AG04449 (cell line): ENCODE results near the gene XPNPEP2.

Experiments used
- CTCF ChIA-PET: fragments of 350-600 bp; formaldehyde crosslinking; extraction: SDS; loops from one replicate; lab custom pipeline; 2021; ENCODE audit warnings: antibody characterized with exemption; lab: Yijun Ruan, JAX
- POLR2A ChIA-PET: fragments of 400-600, 350-600 bp; formaldehyde crosslinking; extraction: SDS; loops from one replicate; lab custom pipeline; 2020; ENCODE audit warnings: antibody characterized with exemption, inconsistent platforms; lab: Yijun Ruan, JAX
- DNase-seq: peaks from one replicate; pipeline ENCODE4 v3.0.0-alpha.2; 2010; ENCODE audit warnings: low read depth, low spot score
- H3K4me3 ChIP-seq: 2 replicates; pipeline ENCODE4 v1.5.1; 2011; ENCODE audit warnings: low read depth, mild to moderate bottlenecking, control low read depth, low read length
- CTCF ChIP-seq: IDR thresholded peaks from one replicate; pipeline ENCODE4 v1.5.1; 2011; ENCODE audit warnings: mild to moderate bottlenecking, moderate library complexity, low read length, control low read depth, inconsistent platforms; ENCODE audit not compliant: insufficient read depth; ENCODE audit errors: missing control alignments

The XPNPEP2 gene

GRCh38 chrX:129793604-129794191, 54.9 kb downstream of the XPNPEP2 start:
- TF ChIP-seq CTCF, result no peak
- ChIA-PET CTCF (no interaction called here), POLR2A (no interaction called here)
- no peak for DNase-seq
- H3K4me3 ChIP-seq, result no peak overlapping the region

GRCh38 chrX:129795584-129795983, 56.8 kb downstream of the XPNPEP2 start:
- no peak for DNase-seq
- no peak for TF ChIP-seq CTCF
- ChIA-PET CTCF (no interaction called here), POLR2A (no interaction called here)
- no peak overlapping the region for H3K4me3 ChIP-seq

- no peak overlapping the region for H3K4me3 ChIP-seq
- no peak for TF ChIP-seq CTCF
- ChIA-PET POLR2A (no interaction called here), CTCF (no interaction called here)
- no peak for DNase-seq
Observed at GRCh38 chrX:129797251-129797906, 58.6 kb downstream of the XPNPEP2 start.

DNA sequence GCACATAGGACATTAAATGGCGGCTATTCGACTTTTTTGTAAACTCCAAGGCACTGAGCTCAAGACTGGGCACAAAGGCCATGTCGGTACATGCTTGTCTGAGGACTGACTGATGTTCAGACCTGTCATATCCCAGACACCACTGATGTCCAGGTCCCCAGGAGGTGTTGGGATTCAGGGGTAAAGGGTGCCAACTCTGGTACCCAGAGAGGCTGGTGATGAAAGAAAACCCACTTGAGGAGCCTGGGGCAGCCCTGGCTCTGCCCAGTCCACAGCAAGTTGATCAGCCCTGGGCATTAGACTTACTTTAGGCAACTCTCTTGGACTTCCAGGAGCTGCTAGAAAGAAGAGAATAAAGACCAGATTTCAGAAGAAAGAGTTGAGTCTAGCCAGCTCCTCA, 59.7 kb downstream of the XPNPEP2 start:
- DNase-seq, result no peak
- no peak for TF ChIP-seq CTCF
- H3K4me3 ChIP-seq, result no peak overlapping the region
- POLR2A ChIA-PET, result no interaction called here
- CTCF ChIA-PET, result no interaction called here

- no peak for TF ChIP-seq CTCF
- CTCF ChIA-PET, result no interaction called here
Observed at GRCh38 chrX:129798888-129799287, 60.1 kb downstream of the XPNPEP2 start.

GRCh38 chrX:129800186-129800585, 61.4 kb downstream of the XPNPEP2 start:
- DNase-seq, result no peak
- no peak for TF ChIP-seq CTCF
- H3K4me3 ChIP-seq, result no peak overlapping the region
- ChIA-PET POLR2A (no interaction called here), CTCF (interaction anchor here (1.5 kb wide), 1 partner anchor 164 kb away, joined by 4 read pairs; no protein-coding TSS in a partner anchor)

More at GRCh38 chrX:129798888-129799287, 60.1 kb downstream of the XPNPEP2 start:
- no peak overlapping the region for H3K4me3 ChIP-seq
- no peak for DNase-seq
- POLR2A ChIA-PET, result no interaction called here
